Nucleus accumbens (tissue), 56 donors: Measurements from ENCODE around the gene ZFP36L1.
A peak's percentile ranks its signal among the peaks of the same experiment; 100 is the strongest.
"Not testable (repeated sequence)": the region's sequence is repeated elsewhere in the genome, so short reads cannot be mapped to it uniquely, and the experiment has no call there.

Experiments
- DNase-seq, 56 donors: peaks; one replicate each; lab custom pipeline; 2025; lab: John Stamatoyannopoulos, UW

ZFP36L1 gene

GRCh38 chr14:68770553-68771286, 22.1 kb downstream of the ZFP36L1 start:
- no peak for DNase-seq

GRCh38 chr14:68770051-68770450, 22.8 kb downstream of the ZFP36L1 start:
- DNase-seq: no peak

GRCh38 chr14:68768316-68768715, 24.6 kb downstream of the ZFP36L1 start:
- DNase-seq: no peak

- DNase-seq: no peak
Measured at GRCh38 chr14:68767248-68767645, 25.6 kb downstream of the ZFP36L1 start.

- no peak for DNase-seq
Measured at GRCh38 chr14:68766299-68767247, 26.3 kb downstream of the ZFP36L1 start.

GRCh38 chr14:68763843-68764242, 29.0 kb downstream of the ZFP36L1 start:
- DNase-seq: not testable (repeated sequence)

- DNase-seq: no peak
Measured at GRCh38 chr14:68762953-68763764, 29.7 kb downstream of the ZFP36L1 start.

- no peak for DNase-seq
Measured at GRCh38 chr14:68761391-68761790, 31.5 kb downstream of the ZFP36L1 start.

- no peak for DNase-seq
Measured at GRCh38 chr14:68760761-68761160, 32.1 kb downstream of the ZFP36L1 start.

- DNase-seq: no peak
Measured at GRCh38 chr14:68759937-68760336, 32.9 kb downstream of the ZFP36L1 start.

- no peak for DNase-seq
Measured at GRCh38 chr14:68759017-68759560, 33.8 kb downstream of the ZFP36L1 start.

- DNase-seq: no peak
Measured at GRCh38 chr14:68758301-68758700, 34.6 kb downstream of the ZFP36L1 start.

- DNase-seq: peak in 22 of 56 donors; percentile 3 to 36 (median 14)
Measured at GRCh38 chr14:68757618-68758081, 35.2 kb downstream of the ZFP36L1 start.

- no peak for DNase-seq
Measured at GRCh38 chr14:68756734-68757133, 36.1 kb downstream of the ZFP36L1 start.

GRCh38 chr14:68756000-68756481, 36.8 kb downstream of the ZFP36L1 start:
- DNase-seq: no peak

GRCh38 chr14:68755016-68755353, 37.9 kb downstream of the ZFP36L1 start:
- no peak for DNase-seq

GRCh38 chr14:68753690-68754089, 39.2 kb downstream of the ZFP36L1 start:
- no peak for DNase-seq

GRCh38 chr14:68752271-68753006, 40.4 kb downstream of the ZFP36L1 start:
- no peak for DNase-seq
